GM12874 (cell line): Measurements from ENCODE around the gene CYP27B1.

Source experiments
- TF ChIP-seq, protein P1 (sequence below): IDR thresholded peaks from 2 replicates; pipeline ENCODE4 v1.5.1; 2011; ENCODE audit warnings: low read depth, mild to moderate bottlenecking, control low read depth, low read length, moderate library complexity; ENCODE audit not compliant: insufficient read depth

Gene CYP27B1, protein sequence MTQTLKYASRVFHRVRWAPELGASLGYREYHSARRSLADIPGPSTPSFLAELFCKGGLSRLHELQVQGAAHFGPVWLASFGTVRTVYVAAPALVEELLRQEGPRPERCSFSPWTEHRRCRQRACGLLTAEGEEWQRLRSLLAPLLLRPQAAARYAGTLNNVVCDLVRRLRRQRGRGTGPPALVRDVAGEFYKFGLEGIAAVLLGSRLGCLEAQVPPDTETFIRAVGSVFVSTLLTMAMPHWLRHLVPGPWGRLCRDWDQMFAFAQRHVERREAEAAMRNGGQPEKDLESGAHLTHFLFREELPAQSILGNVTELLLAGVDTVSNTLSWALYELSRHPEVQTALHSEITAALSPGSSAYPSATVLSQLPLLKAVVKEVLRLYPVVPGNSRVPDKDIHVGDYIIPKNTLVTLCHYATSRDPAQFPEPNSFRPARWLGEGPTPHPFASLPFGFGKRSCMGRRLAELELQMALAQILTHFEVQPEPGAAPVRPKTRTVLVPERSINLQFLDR

DNA sequence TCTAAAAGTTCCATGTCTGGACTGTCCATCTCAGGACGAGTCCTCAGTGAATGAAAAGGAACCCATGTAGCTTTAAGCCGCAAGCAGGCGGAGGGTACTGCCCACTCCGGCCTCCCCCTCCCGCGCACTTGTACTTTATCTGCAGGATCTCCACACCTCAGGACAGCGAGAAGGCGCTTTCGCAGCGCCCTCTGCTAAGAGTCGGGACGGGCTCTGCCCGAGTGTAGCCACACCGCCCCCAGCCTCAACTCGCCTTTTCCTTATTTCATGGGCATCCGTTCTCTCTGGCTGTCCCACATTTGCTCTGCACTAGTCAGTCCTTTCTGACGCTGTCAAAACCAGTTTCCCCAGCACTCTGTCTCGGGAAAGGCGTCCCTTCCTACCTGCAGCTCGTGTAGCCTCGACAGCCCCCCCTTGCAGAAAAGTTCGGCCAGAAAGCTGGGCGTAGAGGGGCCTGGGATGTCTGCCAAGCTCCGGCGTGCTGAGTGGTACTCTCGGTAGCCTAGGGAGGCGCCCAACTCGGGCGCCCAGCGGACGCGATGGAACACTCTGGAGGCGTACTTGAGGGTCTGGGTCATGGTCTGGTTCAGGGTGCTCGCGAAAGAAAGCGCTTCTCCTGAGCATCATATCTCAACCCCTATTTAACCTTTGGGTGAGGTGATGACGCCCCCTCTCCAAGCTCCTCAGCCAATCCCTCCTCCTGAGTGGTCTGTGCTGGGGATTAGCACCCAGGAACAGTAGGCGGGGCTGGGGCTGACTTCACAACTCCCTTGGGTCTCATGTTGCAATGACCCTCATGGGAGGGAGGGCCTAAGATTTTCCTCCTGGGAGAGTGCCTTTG lies at the start of gene CYP27B1:
Gene CYP27B1 (minus strand): TSS at position 615 of the 841 bp plus-strand sequence. CDS start 37 bp downstream, at position 578.
- TF ChIP-seq, protein P1, sequence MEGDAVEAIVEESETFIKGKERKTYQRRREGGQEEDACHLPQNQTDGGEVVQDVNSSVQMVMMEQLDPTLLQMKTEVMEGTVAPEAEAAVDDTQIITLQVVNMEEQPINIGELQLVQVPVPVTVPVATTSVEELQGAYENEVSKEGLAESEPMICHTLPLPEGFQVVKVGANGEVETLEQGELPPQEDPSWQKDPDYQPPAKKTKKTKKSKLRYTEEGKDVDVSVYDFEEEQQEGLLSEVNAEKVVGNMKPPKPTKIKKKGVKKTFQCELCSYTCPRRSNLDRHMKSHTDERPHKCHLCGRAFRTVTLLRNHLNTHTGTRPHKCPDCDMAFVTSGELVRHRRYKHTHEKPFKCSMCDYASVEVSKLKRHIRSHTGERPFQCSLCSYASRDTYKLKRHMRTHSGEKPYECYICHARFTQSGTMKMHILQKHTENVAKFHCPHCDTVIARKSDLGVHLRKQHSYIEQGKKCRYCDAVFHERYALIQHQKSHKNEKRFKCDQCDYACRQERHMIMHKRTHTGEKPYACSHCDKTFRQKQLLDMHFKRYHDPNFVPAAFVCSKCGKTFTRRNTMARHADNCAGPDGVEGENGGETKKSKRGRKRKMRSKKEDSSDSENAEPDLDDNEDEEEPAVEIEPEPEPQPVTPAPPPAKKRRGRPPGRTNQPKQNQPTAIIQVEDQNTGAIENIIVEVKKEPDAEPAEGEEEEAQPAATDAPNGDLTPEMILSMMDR, result no peak

DNA sequence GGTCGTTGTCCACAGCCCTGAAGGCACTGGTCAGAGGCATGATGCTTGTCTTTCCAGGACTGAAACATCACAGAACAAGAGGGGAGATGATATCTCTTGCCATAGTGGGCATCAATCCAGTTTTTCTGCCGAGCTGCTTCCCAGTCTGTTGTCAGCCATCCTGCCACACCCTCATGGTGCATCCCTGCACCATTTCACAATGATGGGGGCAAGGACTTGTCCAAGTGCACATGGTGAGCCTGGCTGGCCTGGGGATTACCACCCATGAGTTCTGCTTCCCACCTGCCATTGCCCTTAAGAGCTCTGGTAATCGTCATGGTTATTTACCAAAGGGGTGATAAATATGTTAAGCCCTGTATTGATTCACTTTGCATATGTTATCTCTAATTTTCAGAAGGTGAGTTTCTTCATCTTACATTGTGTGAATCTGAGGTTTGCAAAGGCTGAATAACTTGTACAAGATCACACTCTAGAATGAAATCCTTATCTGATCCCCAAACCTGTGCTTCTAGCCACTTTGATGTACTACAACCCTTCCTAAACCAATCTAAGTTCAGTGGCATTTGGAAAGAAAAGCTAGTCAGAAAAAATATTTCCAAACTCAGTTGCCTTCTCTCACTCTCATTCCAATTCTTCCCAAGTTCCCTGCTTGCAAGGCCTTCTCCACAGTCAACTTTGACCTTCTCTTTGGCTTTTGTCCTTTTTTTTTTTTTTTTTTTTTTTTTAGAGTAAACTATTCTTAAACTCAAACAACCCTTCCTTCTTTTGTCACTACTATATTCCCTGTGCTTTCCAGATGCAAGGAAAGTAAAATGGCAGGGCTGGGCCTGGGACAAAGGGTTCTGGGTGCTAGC lies 49.4 kb upstream of the CYP27B1 start:
- TF ChIP-seq, protein P1, result no peak

DNA sequence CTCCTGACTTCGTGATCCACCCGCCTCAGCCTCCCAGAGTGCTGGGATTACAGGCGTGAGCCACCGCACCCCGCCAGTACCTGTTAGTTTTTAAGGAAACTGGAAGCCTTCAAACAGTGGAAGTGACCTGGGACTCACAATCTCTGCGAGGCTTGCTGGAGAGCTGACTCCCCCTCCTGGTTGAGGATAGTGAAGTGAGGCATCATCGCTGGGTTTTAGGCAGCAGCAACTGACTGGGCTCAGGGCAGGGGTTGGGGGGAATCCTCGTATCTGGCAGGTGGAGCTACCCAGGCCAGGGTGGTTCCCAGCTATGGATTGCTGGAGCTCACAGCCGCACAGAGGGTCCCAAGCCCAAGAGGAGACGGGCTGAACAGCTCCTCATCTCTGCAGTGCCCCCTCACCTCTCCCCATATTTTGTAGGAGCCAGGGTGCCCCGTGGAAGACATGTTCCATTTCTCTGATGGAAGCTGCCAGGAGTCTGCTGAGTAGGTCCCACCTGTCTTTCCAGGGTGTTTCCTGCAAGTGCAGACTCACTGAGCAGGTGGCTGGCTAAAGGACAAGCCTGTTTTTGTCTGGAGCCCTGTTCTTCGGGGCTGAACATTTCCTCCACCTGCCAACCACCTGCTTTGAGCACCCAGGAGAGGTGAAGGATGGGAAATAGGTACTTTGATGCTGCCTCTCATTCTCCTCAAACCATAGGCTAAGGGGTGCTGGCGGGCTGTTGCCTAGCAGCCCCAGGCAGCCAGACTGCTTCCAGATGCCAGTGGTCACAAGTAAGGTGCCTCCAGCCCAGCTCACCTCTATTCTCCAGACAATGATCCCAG lies 48.5 kb upstream of the CYP27B1 start:
- TF ChIP-seq, protein P1, result no peak

DNA sequence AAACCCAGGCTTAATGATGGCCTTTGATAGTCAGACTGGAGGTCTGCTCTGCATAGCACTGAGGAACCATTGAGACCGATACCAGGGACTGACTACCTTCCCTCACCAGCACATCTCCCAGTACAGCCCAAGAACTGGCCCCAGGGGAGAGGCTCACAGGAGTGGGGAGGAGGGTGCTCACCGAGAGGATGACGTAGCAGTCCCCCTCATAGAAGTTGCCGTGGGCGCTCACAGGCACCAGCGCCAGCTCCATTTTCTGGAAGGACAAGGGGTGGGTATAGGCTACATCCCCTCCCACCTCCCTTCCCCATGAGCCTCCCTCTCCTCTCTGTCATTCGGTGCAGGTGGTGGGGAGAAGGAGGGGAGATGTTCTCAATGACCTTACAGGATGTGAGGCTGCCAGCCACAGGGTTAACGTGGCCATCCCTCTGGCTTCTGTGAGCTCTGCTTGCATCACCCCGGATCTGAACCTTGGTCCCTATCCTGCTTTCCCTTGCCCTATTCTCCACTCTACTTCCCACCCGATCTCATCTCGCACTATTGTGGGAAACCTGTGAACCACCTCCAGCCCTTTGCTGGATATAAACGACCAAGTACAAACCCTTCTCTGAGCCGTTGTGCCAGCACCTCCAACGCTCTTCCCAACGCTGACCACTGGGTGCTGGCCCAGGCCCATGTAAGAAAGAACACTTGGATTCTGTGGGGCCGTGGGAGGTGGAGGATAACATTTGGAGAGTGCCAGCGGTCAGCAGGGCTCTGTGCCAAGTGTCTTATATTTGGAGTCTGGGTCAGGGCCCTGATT lies 47.3 kb upstream of the CYP27B1 start:
- TF ChIP-seq, protein P1, result no peak

DNA sequence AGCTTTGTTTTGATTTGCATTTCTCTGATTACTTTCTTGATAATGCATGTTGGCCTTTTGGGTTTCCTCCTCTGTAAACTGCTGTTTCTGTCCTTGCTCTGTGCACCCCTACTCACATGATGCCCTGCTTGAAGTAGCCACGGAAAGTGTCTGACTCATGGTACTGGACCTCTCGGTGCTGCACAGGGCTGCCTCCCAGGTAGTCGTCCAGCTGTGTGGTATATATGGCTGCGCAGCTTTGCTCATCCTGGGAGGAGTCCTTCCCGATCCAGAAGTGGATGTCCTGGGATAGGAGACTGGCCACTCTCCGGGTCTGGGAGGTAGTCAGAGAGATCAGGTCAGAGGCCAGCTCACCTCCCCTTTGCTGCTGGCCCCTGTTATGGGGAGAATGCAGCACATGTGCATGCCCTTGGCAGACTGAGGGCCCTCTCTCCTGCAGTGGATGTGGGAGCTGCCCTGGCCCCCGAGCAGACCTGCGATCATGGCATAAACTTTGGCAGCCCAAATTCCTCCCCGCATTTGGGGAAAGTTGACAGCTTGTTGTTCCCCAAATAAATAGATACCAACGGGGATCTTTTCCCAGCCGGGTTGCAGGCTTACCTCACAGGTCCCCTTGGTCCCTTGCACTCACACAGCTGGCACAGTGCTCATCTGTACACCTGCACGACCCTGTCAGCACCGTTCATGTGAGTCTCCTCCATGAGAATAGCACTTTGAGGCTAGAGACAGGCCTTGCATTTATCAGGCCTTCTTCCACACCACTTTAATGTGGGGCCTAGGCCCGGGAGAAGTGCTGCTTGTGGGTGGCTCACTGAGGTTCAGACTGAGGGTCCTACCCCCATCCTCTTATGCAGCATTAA lies 46.5 kb upstream of the CYP27B1 start:
- TF ChIP-seq, protein P1, result no peak
